GM21423 (cell line): Measurements from ENCODE around the gene POLD2.
A peak's percentile ranks its signal among the peaks of the same experiment; 100 is the strongest.

Source experiments
- ATAC-seq: cut with Tn5 transposase; IDR thresholded peaks from one replicate; pipeline ENCODE4 v1.9.1; 2021; ENCODE audit warnings: mild to moderate bottlenecking, moderate library complexity; ENCODE audit not compliant: unreplicated experiment

Gene POLD2

DNA sequence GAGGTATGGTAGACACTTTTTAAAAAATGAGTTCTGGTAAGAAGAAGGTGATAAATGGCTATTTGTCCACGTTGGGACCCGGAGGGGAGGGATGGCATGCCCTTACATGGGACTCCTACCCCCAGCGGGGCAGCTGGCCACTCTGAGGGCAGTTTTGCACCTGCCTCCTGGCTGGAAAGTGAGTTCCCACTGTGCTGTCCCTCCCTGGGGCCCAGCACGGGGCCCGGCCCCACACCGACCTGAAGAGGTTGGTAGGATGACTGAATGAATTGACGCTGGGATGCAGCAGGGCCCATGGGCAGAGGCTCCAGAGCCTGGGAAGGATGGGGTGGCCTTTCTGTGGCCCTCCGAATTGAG lies 19.8 kb downstream of the POLD2 start:
- no peak for ATAC-seq

DNA sequence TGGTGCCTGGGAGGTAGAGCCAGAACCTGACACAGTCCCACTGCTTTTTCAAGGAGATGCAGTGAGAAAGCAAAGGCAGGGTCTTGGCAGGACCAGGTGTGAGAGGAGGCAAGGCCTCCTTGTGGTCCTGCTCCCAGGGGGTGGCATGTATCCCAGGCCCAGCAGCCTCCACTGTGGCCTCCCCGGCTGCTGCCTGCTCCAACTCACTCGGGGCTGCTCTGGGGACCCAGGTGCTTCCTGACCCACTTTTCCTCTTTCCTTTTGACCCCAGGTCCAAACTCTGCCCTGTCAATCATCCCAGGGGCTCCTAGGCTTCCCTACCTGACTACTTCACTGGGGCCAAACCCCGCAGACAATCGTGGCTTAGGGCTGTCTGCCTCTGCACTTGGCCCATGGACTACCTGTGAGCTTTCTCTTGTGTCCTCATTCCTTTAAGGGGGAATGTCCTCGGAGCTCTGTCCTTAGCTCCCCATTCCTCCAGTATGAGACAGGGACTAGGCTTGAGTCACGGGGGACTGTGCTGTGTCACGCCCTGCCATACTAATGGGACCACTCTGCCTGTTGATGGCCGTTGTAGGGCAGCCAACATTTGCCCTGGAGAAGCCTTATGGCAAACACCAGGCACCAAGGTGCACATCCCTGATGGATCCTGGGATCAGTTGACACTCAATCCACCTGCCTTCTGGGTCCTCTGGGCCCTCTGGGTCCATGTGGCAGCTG lies 20.3 kb downstream of the POLD2 start:
- no peak for ATAC-seq

DNA sequence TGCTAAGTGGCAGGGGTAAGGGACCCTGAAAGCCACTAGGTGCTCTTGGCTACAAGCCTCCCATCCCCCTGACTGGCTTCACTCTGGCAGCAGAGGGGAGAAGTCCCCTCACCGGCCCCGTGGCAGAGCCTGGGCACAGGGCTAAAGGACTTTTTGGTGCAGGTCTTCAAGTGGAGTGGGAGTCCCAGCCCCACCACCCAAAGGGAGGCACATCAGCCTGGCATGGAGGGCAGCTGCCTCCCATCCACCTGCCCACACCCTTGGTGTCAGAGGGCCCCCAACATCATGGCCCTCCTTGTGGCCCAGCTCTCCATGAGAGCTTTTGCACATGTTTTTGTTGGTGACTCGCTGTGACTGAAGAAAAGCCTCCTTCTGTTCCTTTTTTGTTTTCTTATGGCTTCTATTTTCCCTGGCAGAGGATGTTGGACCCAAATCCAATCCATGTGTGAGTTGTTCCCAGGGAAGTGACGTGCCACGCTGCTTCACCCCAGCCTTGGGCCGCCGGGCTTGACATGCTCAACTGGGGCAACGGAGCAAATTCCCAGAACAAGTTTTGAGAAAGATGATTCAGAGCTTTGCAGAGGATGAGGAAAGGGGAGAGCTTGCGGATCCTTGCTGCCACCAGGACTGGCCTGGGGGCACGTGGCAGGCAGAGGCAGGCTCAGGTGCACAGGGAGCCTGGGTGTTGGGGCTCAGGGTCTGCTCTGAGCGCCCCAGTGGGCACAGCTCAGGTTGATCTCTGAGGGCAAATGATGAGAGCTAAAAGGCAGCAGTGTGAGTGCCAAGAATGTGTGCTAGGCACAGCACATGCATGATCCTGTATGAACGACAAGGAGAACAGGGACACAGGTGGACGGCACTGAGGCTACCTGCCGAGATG lies 21.1 kb downstream of the POLD2 start:
- no peak for ATAC-seq

DNA sequence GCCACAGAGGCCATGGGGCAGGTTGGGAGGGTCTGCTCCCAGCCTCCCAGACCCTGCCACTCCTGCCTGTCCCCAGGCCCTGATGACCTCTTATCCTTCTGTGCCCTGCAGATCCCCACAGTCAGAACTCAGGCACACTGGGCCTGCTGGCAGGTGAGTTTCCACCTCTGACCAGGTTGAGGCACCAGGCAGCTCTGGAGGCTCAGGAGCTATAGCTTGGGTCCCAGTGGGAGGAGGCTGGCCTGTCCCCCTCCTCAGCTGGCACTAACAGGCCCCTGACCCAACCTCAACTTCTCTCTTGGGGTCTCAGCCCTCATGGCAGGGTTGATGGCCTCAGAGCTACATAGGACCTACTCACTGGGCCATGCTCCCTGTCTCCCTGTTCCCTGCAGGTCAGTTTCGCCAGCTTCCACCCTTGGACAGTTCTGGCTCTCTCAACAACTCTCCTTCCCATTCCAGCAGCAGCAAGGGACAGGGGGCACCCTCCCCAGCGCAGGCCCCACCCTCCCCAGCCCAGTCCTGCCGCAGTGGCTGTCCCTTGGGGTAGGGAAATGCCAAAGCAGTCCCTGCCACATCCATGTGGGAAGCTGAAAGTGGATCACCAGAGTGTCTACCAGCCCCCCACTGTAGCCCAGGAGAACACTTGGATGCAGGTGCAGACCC lies 21.9 kb downstream of the POLD2 start:
- ATAC-seq, result no peak

DNA sequence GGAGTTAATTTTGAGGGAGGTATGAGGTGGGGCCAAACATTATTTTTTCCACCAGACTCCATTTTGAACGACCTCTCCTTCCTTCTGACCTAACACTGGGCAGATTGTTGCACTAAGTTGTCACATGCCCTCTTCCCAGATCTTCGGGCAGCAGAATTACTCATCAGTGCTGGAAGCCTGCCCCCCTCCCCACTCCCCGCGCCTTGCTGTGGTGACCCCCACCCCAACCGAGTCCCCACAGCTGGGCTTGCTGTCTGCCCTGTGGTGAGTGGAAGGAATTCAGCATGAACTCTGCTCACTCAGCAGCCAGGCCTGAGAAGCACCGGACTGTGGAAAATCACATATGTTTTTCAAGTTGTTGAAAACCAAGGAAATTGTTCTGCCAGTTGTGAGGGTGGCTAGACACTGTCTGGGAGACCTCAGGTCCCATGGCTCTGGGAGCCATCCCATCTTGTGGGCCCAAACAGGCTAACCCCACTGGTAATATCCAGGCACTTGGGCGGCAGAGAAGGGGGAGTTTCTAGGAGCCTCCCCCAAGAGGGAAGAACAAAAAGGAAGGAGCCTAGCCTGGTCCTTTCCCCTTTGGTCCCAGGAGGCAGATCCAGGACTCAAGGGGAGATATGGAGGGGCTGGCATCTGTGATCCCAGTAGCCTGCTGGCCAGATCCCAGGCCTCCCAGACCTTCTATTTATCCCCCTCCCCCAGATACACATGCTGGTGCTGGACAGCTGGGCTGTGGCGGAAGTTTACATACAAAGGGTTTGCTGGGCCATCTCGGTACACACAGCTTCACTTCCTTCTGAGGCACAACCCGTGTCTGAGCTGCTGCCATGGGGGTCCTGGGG lies 22.7 kb downstream of the POLD2 start:
- ATAC-seq, result no peak

DNA sequence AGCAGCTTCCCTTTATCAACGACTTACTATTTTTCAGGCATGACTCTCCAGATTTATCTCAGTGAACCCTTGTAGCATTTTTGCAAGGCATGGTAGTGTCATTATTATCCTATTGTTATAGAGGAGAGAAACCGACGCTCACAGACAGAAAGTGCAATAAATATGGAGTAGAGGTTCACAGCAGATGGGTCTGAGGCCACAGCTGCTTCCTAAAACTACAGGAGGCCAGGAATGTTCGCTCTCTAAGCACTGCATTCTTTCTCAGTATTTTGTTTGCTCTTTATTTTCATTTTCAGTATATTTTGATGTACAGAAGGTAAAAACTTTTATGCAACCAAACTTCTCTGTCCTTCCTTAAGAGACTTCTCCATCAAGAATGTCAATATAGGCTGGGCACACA lies 23.7 kb downstream of the POLD2 start:
- no peak for ATAC-seq

DNA sequence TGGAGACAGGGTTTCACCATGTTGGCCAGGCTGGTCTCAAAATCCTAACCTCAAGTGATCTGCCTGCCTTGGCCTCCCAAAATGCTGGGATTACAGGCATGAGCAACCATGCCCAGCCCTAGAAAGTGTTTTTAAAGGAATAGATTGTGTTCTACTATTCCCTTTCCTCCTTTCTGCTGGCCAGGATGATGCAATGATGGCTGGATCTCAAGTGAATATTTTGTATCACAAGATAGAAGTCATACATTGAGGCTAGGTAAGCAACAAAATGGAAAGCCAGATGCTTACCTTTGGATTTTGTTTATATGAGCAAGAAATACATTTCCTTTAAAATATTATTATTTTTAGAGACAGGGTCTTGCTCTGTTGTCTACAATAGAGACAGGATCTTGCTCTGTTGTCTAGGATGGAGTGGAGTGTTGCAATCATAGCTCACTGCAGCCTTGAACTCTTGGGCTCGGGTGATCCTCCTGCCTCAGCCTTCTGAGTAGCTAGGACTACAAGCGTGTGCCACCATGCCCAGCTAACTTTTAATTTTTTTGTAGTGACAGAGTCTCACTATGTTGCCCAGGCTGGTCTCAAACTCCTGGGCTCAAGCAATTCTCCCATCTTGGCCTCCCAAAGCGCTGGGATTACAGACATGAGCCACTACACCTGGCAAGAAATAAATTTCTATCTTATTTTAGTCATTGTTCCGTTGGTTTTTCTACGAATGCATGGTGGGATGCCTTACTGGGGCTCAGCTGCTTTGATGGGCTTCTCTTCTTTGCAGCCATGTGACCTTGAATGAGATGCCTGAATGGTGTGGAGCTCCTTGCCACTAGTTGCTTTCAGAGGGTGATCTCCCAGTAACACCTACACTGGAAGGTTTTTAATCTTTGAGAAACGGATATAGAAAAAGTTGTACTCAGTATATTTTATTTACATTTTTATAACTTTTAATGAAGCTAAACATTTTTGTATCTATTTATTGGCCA lies 25.0 kb downstream of the POLD2 start:
- no peak for ATAC-seq

DNA sequence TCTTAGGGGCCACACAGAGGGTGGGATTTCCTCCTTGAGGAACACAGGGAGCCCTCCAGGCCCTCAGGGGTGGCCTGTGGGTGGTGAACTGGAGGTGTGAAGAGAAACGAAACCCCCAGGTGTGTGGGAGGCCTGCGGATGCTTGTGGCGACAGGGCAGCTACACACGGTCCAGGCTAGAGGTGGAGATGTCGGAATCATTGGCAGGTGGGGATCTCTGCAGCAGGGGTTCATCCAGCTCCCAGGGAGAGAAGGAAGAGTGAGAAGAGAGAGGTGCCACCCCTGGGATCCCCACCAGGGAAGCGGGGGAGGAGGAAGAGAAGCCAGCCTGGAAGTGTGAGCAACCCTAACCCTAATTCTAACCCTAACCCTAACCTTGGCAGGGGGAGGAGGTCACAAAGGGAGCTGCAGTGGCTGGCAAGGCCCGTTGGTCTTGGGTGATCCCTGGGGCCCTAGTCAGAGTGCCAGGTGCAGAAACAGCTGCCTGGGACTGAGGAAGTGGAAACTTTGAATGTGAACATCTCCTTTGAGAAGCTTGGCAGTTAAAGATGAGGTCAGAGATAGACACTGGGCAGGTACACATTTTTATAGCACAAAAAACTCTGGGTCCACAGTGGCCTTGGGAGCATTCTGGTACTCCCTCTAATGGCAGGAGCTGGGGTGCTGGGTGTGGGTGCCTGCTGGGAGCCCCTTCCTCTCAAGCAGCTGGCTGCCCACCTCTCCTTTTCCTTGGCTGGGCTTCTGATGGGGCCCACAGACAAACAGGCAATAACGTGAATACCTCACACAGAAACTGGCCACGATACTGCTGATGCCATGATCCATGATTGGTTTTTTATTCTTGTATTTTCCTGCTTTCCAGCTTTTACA lies 26.1 kb downstream of the POLD2 start:
- ATAC-seq, result peak; percentile 65

DNA sequence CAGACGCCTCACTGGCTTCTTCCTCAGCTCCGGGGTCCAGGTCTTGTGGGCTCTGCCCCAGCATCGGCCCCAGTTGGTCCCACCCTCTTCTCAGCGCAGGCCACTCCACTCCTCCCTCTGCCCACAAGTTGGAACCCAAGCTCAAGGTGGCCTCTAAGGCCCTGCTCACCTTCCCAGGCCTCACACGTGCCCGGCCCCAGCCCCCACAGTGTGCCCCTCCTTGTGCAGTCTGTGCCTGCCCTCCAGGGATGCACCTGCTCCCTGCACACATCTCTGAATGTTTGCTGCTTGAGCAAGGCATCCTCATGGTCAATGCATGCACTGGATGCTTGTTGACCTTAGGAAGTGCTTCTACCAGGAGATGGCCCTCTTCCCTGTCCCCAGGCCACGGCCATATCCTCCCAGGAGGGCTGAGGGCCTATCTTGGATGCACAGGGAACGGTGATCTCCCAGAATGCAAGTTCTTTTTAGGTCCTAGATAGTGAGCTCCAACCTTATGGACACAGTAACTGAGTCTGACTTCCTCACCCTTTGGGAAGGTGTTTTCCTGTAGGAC lies 26.9 kb downstream of the POLD2 start:
- no peak for ATAC-seq

DNA sequence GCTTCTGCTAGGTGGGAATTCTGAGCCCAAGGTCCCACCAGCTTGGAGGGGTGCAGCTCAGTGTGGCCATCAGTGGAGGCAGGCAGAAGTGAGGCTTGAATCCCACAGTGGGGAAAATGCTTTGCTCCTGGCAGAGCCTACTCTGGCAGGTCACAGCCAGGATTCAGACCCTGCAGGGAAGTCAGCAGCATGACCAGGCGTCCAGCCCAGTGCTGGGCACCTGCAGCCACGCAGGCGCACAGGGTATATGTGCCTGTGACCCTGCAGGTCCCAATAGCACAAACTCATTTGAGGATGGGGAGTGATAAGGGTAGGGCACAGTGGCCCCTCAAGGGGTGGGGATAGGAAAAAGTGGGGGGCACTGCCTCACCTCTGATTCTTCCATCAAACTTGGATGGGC lies 27.6 kb downstream of the POLD2 start:
- ATAC-seq, result no peak

DNA sequence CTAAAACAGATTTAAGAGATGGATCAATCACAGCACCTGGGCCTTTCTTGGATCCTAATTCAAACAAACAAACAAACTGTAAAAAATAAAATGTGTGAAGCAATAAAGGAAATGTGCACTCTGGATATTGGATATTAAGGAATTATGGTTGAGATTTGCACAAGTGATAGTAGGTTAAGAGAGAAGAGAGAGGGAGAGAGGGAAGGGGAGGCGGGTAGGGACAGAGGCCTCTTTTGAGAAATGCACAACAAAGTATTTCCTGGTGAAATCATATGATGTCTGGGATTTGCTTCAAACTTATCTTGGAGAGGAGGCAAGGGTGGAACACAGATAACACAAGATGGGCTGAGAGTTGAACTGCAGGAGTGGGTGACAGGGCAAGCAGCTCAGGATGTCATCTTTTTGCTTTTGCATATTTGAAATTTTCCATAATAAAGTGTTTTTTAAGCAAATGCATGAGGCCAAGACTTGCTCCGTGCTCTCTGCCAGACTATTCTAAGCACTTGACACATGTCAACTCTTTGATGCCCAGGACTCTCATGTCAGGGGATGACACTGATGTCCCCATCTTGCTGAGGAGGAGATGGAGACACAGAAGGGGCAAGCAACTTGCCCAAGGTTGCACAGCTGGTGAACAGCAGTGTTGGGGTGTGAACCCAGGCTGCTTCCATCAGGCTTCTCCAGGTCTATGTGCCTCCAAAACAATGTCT lies 28.3 kb downstream of the POLD2 start:
- no peak for ATAC-seq

DNA sequence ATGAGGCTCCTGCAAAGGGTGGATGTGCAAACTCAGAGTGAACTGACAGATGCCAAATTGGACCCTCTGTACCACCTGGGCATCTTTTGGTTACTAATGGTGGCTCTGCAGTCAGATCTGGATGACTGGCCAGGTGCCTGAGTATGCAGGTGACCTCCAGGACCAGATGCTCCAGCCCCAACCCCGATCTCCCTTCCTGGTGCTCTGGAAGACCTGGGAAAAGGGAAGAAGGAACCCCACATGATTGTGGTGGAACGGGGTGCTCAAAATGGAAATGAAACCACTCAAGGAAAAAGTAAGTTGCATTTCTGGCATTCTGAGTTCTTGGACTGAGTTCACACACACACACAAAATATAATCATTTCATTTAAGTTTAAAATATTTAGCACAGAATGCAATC lies 29.0 kb downstream of the POLD2 start:
- no peak for ATAC-seq

DNA sequence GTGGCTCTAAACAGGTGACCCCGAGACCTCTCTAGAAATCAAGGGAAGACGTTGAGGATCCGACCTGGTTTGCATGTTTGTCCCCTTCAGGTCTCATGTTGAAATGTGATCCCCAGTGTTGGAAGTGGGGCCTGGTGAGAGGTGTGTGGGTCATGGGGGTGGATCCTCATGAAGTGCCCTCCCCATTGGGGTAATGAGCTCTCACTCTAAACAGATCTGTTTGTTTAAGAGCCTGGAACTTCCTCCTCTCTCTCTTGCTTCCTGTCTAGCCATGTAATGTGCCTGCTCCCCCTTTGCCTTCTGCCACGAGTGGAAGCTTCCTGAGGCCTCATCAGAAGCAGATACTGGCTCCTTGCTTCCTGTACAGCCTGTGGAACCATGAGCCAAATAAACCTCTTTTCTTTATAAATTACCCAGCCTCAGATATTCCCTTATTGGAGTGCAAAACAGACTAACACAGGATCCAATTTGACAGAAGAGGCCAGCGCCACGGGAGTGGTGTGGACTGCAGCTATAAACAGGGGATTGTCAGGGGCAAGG lies 30.2 kb downstream of the POLD2 start:
- no peak for ATAC-seq

DNA sequence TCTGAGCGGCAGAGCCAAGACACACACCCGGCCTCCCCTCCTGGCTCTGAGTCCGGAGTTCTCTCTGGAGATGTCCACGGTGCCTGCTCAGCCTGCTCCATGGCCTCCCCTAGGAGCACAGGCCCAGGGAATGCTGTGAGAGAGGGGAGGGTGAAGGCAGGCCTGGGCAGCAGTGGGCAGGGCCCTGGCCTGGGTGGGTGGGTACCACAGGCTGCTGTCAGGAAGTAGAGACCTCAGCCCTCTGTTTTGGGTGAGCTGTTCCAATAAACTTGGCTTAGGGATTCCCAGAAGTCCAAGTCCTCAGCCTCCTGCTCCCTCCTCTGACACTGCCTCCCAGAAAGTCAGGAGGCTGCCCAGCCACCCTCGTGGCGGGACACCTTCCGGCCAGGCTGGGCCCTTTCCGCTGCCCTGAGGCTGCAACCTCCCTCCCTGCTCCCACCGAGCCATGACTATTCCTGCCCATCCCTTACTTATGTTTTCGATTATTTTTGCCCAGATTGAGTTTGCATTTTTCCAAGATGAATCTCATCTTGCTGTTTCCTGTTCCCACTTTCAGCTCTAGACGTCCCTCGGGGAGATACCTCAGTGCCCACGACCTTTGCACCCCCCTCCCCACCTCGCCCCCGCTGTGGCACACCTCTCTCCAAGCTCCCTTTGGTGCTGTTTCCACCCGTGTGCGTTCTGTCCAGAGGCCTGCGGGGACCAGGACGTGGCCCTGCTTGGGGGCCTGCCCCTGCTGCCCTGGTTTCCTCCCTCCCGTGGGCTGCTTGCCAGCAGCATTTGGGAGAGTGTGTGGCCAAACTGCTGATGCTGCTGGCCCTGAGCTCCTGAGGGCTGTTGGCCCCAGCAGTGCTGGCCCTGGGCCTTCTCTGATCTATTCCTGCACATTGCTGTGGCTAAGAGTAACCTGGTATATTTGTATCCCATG lies 35.2 kb downstream of the POLD2 start:
- ATAC-seq, result no peak

DNA sequence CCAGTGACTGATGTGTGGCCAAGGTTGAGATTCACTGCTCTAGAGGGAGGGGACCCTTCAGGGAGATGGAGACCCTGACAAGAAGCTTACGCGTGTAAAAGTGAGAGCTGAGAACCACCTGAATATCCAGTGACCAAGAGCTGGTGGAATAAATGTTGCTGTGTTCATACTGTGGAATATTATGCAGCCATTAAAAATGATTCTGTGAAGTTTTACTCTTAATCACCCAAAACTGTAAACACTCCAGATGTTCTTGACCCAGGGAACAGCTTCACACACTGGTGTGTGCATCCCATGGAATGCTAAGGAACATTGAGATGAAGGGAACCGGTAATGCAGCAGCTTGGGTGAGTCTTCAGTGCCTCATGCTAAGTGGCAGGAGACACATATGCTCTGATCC lies 36.7 kb downstream of the POLD2 start:
- ATAC-seq, result no peak

DNA sequence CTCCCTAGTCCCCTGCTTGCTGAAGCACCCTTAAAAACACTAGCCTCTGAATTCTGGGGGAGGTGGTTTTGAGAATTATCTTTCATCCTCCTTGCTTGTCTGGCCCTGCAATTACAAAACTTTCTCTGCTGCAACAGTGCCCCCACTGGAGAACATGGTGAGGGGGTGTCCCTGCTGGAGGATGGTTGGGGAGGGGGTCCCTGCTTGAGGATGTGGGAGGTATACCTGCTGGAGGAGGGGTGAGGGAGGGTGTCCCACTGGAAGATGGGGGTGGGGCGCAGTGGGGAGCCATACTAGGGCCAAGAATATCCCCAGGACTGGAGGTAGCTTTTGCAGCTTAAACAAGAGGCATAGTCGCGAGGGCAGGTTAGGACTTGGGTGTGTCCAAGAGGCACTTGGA lies 37.8 kb downstream of the POLD2 start:
- ATAC-seq, result no peak

DNA sequence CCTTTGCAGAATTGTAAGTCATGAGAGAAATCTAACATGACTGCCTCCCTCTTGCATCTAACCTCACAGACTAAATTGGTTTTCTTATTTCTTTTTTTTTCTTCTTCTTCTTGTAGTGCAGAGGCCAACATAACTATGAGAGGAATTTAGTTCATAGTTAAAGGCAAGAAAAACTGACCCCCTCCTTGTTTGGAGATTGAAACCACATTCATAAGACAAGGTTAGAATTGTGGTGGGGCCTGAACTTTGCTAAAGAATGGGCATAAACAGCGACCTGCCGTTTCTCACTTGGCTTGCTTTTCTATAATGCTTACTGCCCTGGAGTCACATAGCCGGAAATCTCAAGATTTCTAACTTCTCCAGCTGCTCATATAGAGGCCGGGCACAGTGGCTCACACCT lies 38.6 kb downstream of the POLD2 start:
- ATAC-seq, result no peak
